ENCODE data around the gene HOXD4. TPM values are rescaled to one million over a fixed set of nuclear protein-coding genes. Genes with fewer than 3 reads are reported as not detected.
A peak's percentile ranks its signal among the peaks of the same experiment; 100 is the strongest.

Gene HOXD4
- total RNA-seq, 1 experiment from 2014 or later: not detected

- ChIA-PET CTCF (interaction anchor here (0.6 to 2.2 kb wide), 14 partner anchors 10 to 547 kb away, joined by 3 to 15 read pairs (median 3); partner anchors contain the start of gene HOXD9), POLR2A (no interaction called here)
- Mint-ChIP-seq H3K27me3 (ENCODE audit: low read depth) (peaks cover 98% of the 10 kb centered on the region), H3K27ac (no peak overlapping the region), H3K9me3 (no peaks in the 10 kb centered on the region), H3K4me1 (peaks cover 29% of the 10 kb centered on the region), H3K4me3 (no peak overlapping the region), H3K36me3 (0 out of 2 replicates have a peak, but pooled peaks cover 4% of the 10 kb centered on the region)
- TF ChIP-seq FOXK1 (CRISPR knock-in tag; IDR thresholded peaks at IDR 0.05) (no peak), ETV6 (CRISPR knock-in tag; IDR thresholded peaks at IDR 0.05) (no peak), RELA (CRISPR knock-in tag; IDR thresholded peaks at IDR 0.05; ENCODE audit: borderline replicate concordance) (no peak), NR2C2 (CRISPR knock-in tag; IDR thresholded peaks at IDR 0.05) (no peak), ZNF263 (CRISPR knock-in tag; IDR thresholded peaks at IDR 0.05; ENCODE audit: low read depth) (no peak), GABPB1 (CRISPR knock-in tag; IDR thresholded peaks at IDR 0.05) (peak; percentile 26; the same call in 1 of the 2 replicates), TEAD1 (CRISPR knock-in tag; IDR thresholded peaks at IDR 0.05) (no peak), KAT7 (CRISPR knock-in tag; IDR thresholded peaks at IDR 0.05; ENCODE audit: borderline replicate concordance) (no peak)
- TF ChIP-seq, protein P1, sequence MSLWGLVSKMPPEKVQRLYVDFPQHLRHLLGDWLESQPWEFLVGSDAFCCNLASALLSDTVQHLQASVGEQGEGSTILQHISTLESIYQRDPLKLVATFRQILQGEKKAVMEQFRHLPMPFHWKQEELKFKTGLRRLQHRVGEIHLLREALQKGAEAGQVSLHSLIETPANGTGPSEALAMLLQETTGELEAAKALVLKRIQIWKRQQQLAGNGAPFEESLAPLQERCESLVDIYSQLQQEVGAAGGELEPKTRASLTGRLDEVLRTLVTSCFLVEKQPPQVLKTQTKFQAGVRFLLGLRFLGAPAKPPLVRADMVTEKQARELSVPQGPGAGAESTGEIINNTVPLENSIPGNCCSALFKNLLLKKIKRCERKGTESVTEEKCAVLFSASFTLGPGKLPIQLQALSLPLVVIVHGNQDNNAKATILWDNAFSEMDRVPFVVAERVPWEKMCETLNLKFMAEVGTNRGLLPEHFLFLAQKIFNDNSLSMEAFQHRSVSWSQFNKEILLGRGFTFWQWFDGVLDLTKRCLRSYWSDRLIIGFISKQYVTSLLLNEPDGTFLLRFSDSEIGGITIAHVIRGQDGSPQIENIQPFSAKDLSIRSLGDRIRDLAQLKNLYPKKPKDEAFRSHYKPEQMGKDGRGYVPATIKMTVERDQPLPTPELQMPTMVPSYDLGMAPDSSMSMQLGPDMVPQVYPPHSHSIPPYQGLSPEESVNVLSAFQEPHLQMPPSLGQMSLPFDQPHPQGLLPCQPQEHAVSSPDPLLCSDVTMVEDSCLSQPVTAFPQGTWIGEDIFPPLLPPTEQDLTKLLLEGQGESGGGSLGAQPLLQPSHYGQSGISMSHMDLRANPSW (CRISPR knock-in tag; conservative IDR thresholded peaks at IDR 0.05; ENCODE audit: low read depth): no peak
- TF ChIP-seq, protein P2, sequence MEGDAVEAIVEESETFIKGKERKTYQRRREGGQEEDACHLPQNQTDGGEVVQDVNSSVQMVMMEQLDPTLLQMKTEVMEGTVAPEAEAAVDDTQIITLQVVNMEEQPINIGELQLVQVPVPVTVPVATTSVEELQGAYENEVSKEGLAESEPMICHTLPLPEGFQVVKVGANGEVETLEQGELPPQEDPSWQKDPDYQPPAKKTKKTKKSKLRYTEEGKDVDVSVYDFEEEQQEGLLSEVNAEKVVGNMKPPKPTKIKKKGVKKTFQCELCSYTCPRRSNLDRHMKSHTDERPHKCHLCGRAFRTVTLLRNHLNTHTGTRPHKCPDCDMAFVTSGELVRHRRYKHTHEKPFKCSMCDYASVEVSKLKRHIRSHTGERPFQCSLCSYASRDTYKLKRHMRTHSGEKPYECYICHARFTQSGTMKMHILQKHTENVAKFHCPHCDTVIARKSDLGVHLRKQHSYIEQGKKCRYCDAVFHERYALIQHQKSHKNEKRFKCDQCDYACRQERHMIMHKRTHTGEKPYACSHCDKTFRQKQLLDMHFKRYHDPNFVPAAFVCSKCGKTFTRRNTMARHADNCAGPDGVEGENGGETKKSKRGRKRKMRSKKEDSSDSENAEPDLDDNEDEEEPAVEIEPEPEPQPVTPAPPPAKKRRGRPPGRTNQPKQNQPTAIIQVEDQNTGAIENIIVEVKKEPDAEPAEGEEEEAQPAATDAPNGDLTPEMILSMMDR (IDR thresholded peaks at IDR 0.05): peak; percentile 40; the same call in 1 of the 2 replicates
- peak; percentile 12 for ATAC-seq
- DNase-seq (ENCODE audit: low spot score): peak; percentile 80
These were observed 40.1 kb upstream of the HOXD4 start for GRCh38 chr2:176111309-176111663.

GRCh38 chr2:176111846-176112374, 39.4 kb upstream of the HOXD4 start:
- 0 out of 2 replicates have a peak, but pooled peaks cover 7% of the 10 kb centered on the region for H3K36me3 Mint-ChIP-seq
- POLR2A ChIA-PET: no interaction called here

GRCh38 chr2:176112375-176113302, 38.7 kb upstream of the HOXD4 start:
- POLR2A ChIA-PET: no interaction called here
- no peak for TF ChIP-seq EMX1 (CRISPR knock-in tag; IDR thresholded peaks at IDR 0.05)
- no peak for TF ChIP-seq PREB (CRISPR knock-in tag; IDR thresholded peaks at IDR 0.05; ENCODE audit: borderline replicate concordance)
- TF ChIP-seq, protein P3, sequence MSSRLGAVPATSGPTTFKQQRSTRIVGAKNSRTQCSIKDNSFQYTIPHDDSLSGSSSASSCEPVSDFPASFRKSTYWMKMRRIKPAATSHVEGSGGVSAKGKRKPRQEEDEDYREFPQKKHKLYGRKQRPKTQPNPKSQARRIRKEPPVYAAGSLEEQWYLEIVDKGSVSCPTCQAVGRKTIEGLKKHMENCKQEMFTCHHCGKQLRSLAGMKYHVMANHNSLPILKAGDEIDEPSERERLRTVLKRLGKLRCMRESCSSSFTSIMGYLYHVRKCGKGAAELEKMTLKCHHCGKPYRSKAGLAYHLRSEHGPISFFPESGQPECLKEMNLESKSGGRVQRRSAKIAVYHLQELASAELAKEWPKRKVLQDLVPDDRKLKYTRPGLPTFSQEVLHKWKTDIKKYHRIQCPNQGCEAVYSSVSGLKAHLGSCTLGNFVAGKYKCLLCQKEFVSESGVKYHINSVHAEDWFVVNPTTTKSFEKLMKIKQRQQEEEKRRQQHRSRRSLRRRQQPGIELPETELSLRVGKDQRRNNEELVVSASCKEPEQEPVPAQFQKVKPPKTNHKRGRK (CRISPR knock-in tag; IDR thresholded peaks at IDR 0.05; ENCODE audit: borderline replicate concordance): no peak
- TF ChIP-seq, protein P4, sequence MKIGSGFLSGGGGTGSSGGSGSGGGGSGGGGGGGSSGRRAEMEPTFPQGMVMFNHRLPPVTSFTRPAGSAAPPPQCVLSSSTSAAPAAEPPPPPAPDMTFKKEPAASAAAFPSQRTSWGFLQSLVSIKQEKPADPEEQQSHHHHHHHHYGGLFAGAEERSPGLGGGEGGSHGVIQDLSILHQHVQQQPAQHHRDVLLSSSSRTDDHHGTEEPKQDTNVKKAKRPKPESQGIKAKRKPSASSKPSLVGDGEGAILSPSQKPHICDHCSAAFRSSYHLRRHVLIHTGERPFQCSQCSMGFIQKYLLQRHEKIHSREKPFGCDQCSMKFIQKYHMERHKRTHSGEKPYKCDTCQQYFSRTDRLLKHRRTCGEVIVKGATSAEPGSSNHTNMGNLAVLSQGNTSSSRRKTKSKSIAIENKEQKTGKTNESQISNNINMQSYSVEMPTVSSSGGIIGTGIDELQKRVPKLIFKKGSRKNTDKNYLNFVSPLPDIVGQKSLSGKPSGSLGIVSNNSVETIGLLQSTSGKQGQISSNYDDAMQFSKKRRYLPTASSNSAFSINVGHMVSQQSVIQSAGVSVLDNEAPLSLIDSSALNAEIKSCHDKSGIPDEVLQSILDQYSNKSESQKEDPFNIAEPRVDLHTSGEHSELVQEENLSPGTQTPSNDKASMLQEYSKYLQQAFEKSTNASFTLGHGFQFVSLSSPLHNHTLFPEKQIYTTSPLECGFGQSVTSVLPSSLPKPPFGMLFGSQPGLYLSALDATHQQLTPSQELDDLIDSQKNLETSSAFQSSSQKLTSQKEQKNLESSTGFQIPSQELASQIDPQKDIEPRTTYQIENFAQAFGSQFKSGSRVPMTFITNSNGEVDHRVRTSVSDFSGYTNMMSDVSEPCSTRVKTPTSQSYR (CRISPR knock-in tag; IDR thresholded peaks at IDR 0.05): no peak
- no peak for TF ChIP-seq IRF2 (CRISPR knock-in tag; IDR thresholded peaks at IDR 0.05; ENCODE audit: borderline replicate concordance, low read depth)
- TF ChIP-seq NR3C1 (CRISPR knock-in tag; conservative IDR thresholded peaks at IDR 0.05; ENCODE audit: low read depth): no peak
- no peak for TF ChIP-seq TEAD1 (CRISPR knock-in tag; IDR thresholded peaks at IDR 0.05)
- no peak for TF ChIP-seq ETV6 (CRISPR knock-in tag; IDR thresholded peaks at IDR 0.05)
- no peak for TF ChIP-seq NFATC4 (CRISPR knock-in tag; IDR thresholded peaks at IDR 0.05)

More at GRCh38 chr2:176111846-176112374, 39.4 kb upstream of the HOXD4 start:
- Mint-ChIP-seq H3K27me3 (ENCODE audit: low read depth) (peaks cover 98% of the 10 kb centered on the region), H3K4me3 (no peak overlapping the region), H3K4me1 (peaks cover 27% of the 10 kb centered on the region), H3K9me3 (peaks cover 3% of the 10 kb centered on the region), H3K27ac (no peak overlapping the region)
- CTCF ChIA-PET: interaction anchor here (0.6 to 2.2 kb wide), 11 partner anchors 9 to 548 kb away, joined by 3 to 15 read pairs (median 3); partner anchors contain the start of gene HOXD9
- no peak for ATAC-seq
- no peak for DNase-seq (ENCODE audit: low spot score)
- TF ChIP-seq, protein P5, sequence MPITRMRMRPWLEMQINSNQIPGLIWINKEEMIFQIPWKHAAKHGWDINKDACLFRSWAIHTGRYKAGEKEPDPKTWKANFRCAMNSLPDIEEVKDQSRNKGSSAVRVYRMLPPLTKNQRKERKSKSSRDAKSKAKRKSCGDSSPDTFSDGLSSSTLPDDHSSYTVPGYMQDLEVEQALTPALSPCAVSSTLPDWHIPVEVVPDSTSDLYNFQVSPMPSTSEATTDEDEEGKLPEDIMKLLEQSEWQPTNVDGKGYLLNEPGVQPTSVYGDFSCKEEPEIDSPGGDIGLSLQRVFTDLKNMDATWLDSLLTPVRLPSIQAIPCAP (CRISPR knock-in tag; IDR thresholded peaks at IDR 0.05): no peak

More at GRCh38 chr2:176112375-176113302, 38.7 kb upstream of the HOXD4 start:
- CTCF ChIA-PET: interaction anchor here (1.1 to 1.6 kb wide), 4 partner anchors 9 to 65 kb away, joined by 3 to 6 read pairs (median 3); no protein-coding TSS in a partner anchor
- Mint-ChIP-seq H3K27ac (no peak overlapping the region), H3K27me3 (ENCODE audit: low read depth) (peaks cover 99% of the 10 kb centered on the region), H3K4me1 (peaks cover 25% of the 10 kb centered on the region), H3K36me3 (0 out of 2 replicates have a peak, but pooled peaks cover 7% of the 10 kb centered on the region), H3K4me3 (no peak overlapping the region), H3K9me3 (peaks cover 4% of the 10 kb centered on the region)
- ATAC-seq (no peak), DNase-seq (ENCODE audit: low spot score) (no peak)
